Measurements from ENCODE around the gene CSRP2.

The CSRP2 gene

GRCh38 chr12:76878899-76879709 lies at the start of gene CSRP2:
Gene CSRP2 (minus strand): TSS chr12:76879019. CDS start chr12:76866260, 12,759 bp downstream.
- DNase-seq: peak; percentile 79

DNA sequence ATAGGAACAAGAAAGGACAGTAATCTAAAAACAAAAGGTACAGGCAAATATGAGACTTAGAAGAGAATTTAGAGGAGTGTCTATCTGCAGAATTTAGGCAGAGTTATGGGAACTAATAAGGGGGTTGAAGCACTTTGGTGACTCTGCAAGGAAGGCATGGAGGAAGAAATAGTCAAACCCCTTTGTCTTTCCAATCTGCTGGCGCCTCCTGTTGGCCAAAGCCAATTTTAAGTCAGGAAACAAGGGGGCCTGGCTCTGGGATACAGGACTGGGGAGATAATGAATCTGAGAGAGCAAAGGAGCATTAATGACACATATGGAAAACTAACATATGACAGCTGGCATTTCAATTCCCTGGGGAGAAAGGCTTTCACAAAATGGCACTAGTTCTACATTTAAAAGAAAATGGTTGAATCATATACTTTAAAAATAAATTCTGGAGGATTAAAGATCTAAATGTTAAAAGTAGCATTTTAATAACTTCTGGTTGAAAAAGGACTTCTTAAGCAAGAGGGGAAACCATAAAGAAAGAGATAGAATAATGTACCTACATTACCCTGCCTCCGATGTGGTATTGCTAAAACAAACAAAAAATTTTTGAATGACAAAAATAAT lies 48.5 kb upstream of the CSRP2 start:
- peak; percentile 72 for DNase-seq

GRCh38 chr12:76925135-76925534 lies 46.3 kb upstream of the CSRP2 start:
- DNase-seq: no peak

- DNase-seq: peak; percentile 40
Measured at GRCh38 chr12:76922866-76923265, 44.0 kb upstream of the CSRP2 start.

DNA sequence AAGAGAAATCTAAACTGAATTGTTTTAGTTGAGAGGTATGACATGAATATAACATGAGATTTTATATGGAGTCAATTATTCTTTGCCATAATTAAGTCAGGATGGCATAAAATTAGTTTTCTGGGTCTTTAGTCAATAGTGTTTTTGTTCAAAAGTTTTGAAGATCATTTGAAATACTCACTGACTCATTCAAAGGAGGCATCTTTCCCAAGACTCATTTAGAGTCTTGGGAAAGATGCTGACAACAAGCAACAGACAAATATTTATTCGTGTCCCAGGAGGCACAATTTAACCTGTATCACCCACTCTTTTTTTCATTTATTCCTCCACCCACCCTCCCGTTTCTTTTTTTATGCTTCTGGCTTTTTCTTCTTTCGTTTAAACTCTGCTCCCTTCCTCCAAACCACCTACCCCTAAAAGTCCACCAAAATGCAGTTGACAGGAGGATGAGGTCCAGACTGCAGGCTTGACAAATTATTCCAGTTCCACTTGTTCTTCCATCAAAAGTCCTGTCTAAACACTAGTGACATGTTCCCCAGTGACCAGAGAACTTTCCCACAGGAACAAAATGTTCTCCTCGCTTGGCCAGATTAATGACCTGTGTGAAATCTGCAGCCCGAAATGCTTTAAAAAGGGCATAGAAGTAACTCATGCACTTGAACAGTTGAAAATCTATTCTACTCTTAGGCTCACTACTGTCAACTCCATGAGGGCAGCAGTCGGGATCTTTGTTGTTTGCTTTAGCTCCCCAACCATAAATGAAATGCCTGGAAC lies 43.3 kb upstream of the CSRP2 start:
- no peak for DNase-seq

- no peak for DNase-seq
Measured at GRCh38 chr12:76921100-76921471, 42.3 kb upstream of the CSRP2 start.

GRCh38 chr12:76920172-76921099 lies 41.6 kb upstream of the CSRP2 start:
- no peak for DNase-seq

- DNase-seq: no peak
Measured at GRCh38 chr12:76919383-76920171, 40.8 kb upstream of the CSRP2 start.

DNA sequence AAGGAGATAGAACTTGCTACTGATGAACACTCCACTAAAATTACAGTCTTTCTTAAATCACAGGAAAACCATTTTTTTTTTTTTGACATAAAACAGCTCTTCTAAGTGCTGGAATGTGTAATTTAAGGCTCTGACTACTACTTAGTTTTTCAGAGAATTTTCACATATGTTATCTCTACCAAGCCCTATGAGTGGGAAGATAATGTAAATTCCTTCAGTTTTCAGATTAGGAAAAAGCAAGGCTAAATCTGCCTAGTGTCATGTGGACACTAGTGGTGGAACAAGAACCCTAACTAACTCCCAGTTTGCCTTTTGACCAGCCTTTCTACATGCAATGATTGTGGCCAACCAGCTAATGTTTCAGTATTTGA lies 37.3 kb upstream of the CSRP2 start:
- DNase-seq: no peak

- DNase-seq: no peak
Measured at GRCh38 chr12:76915361-76916169, 36.7 kb upstream of the CSRP2 start.

DNA sequence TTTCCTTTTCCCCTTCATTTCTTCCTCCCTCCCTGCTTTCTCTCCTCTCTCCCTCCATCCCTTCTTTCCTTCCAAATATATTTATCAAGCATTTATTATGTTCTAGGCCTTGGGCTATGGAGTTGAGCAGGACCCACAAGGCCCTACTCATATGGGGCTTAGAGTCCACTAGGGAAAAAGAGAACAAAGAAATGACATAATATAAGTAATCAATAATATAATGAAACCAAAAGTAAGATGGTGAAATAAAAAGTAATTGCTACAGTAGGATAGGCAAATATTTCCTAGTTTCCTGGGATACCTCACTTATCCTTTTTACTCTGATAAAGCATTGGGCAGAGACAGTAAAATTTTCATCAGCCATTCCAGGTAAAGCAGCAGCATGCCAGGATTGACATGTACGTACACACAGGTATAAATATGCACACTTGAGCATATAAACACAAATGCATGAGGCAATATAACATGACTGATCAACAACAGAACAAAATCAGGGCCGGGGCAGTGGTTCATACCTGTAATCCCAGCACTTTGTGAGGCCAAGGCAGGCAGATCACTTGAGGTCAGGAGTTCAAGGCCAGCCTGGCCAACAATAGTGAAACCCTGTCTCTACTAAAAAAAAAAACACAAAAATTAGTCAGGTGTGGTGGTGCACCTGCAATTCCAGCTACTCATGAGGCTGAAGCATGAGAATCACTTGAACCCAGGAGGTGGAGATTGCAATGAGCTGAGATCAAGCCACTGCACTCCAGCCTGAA lies 35.5 kb upstream of the CSRP2 start:
- no peak for DNase-seq

DNA sequence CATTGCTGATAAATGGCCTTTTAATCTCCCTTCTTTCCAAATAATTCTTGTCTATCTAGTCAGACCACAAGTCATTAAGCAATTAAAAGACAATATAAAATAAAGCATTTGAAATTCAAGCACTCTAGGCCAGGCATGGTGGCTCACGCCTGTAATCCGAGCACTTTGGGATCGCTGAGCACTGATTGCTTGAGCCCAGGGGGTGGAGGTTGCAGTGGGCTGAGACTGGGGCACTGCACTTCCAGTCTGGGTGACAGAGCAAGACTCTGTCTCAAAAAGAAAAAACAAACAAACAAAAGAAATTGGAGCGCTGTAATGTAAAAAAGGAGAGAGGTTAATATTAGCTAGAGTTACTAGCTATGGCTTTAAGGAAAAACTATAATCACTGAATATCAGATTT lies 30.5 kb upstream of the CSRP2 start:
- no peak for DNase-seq

GRCh38 chr12:76908303-76909017 lies 29.6 kb upstream of the CSRP2 start:
- no peak for DNase-seq

- DNase-seq: no peak
Measured at GRCh38 chr12:76901628-76902380, 23.0 kb upstream of the CSRP2 start.

DNA sequence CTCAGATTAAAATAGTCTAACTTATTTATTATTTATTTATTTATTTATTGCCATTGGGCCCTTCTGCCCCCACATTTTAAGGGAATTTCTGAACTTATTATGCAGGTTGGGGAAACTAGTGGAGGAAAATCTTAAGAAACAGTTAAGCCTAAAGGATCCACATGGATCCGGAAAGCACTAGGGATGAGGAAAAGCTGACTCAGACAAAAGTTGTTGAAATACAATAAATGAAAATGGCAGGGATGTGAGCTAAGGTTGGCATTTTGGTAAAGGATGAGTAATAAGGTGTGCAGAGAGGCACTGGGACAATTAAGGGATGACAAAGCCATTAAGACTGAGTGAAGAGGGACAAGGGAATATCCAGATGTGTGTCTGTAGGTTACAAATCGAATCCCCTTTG lies 20.7 kb upstream of the CSRP2 start:
- DNase-seq: no peak

DNA sequence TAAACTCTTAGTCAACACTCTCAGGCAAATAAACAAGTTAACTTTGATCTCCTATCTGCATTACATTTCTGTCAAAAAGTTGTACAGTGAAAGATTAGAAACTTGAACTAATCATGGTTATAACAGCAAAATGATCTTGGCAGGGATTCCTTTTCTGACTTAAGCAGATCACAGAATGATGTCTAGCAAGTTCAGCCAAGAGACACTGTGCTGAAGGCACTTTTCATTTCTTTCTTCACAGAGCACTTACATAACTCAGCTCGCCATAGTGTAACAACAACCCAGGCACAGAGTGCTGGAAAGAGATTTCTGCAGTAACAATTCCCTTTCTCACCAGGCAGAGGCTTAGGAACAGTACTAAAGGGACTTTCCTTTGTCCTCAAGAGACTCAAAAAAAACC lies 19.6 kb upstream of the CSRP2 start:
- no peak for DNase-seq

DNA sequence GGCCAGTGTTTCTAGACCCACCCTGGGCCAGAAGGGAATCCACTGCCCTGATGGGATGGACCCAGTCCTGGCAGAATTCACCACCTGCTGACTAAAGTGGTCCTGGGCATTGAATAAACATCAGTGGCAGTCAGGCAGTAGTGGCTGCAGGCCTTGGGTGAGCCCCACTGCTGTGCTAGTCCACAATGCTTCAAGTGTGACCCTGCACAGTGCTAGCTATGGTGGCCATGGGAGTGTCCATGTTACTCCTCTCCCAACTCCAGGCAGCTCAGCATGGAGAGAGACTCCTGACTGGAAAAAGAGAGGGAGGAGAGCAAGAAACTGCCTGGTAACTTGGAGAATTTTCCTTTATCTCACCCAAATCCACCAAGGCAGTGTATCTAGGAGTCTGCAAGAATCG lies 17.5 kb upstream of the CSRP2 start:
- DNase-seq: no peak

GRCh38 chr12:76895796-76896195 lies 17.0 kb upstream of the CSRP2 start:
- no peak for DNase-seq

GRCh38 chr12:76891609-76892008 lies 12.8 kb upstream of the CSRP2 start:
- no peak for DNase-seq

Measured in NCI-H1694 treated with DMSO at 0.1 percent for 48 hours (cell line).